Retinal pigment epithelial cell (primary cell): Measurements from ENCODE around the gene SCN5A.

Experiments
- DNase-seq: peaks from one replicate; pipeline ENCODE4 v3.0.0-alpha.2; 2010; ENCODE audit warnings: low read depth
- H3K4me3 ChIP-seq: 2 replicates; pipeline ENCODE4 v1.5.1; 2011; ENCODE audit warnings: mild to moderate bottlenecking, low read length, control low read depth, moderate library complexity
- CTCF ChIP-seq: conservative IDR thresholded peaks from 2 replicates; pipeline ENCODE4 v1.5.1; 2011; ENCODE audit warnings: low read depth, low read length, control low read depth, inconsistent platforms

SCN5A gene

DNA sequence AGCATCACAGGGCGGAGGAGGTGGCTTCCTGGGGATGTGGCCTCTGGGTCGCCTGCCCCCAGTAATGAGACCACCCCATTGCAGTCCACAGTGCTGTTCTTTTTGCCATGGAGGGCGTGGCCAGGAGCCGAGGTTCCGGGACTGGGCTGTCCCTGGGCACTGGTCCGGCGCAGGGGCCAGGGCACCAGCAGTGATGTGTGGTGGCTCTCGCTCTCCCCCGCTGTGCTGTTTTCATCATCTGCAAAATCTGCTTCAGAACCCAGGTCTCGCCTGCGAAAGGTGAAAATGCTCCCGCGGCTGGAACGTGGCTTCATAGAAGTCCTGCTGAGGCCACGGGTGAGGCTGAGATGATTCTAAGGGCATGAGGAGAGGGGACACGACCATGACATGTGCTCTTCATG, 45.8 kb downstream of the SCN5A start:
- DNase-seq = no peak
- TF ChIP-seq CTCF = no peak
- no peak overlapping the region for H3K4me3 ChIP-seq

GRCh38 chr3:38602576-38603250, 46.8 kb downstream of the SCN5A start:
- H3K4me3 ChIP-seq = no peak overlapping the region
- TF ChIP-seq CTCF = no peak
- no peak for DNase-seq

DNA sequence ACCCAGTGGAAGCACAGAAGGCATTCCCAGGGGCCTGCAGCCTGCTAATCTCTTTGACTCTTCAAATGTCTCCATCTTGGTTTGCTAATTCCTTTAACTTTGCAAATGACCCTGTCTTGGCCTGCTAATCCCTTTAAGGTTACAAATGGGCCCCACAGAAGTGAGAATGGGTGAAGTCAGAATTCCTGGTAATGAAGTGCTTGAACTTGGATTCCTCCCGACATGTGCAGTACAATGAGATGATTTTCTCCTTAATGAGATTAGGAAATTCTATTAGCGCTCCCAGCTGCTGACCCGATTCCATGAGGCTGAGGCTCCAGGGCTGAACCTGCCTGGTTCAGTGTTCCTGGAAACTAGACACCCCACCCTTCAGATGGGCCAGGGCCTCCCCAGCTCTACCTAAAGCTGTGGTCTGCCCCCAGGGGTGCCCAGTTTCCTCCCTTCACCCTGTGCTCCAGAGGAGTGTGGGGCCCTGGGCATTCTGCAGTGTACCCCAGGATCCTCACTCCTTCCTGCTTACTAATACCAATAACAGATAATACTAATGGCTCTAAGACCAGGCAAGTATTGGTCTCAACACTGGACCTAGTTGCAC, 47.4 kb downstream of the SCN5A start:
- DNase-seq = peak; percentile 91
- no peak for TF ChIP-seq CTCF
- H3K4me3 ChIP-seq = no peak overlapping the region

DNA sequence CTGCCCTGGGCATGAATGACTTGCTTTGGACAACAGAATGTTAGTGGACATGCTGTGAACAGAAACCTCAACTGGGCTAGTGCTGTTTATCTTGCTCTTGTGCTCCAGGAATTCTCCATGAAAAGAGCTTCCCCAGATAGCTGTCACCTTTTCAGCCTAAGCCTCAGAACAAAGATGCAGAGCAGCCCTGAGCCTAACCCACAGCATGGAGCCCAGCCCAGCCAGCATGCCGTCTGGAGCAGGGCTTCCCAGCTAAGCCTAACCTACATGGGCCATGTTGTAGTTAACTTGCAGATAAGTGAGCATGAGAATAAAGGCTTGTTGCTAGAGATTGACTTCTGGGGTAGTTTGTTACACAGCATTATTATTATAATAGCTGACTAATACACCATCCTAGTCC, 48.9 kb downstream of the SCN5A start:
- TF ChIP-seq CTCF = no peak
- no peak overlapping the region for H3K4me3 ChIP-seq
- DNase-seq = no peak

GRCh38 chr3:38599886-38600285, 49.6 kb downstream of the SCN5A start:
- no peak overlapping the region for H3K4me3 ChIP-seq
- DNase-seq = no peak
- no peak for TF ChIP-seq CTCF

DNA sequence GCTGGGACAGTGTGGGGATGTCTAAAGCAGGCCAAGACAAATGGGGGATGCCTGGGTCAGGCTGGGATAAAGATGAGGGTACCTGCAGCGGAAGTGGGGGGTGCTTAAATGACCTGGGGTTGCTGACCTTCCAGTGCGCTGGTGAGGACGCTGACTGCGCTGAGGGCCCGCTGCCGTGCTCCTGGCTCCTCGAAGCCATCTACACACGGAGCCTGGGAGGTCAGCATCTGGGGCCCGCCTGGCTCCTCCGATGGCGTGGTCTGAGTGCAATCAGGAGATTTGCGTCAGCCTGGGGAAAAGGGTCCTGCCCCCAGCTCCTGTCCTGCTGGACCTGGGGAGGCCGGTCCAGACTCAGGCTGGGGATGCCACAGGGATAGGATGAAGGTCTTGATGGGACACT, 50.7 kb downstream of the SCN5A start:
- no peak for DNase-seq
- no peak overlapping the region for H3K4me3 ChIP-seq
- TF ChIP-seq CTCF = no peak

- no peak for DNase-seq
- H3K4me3 ChIP-seq = no peak overlapping the region
- TF ChIP-seq CTCF = no peak
Observed at GRCh38 chr3:38597502-38598060, 51.9 kb downstream of the SCN5A start.
